ENCODE measurements around the gene ATP2C2.
"Not testable (repeated sequence)": the region's sequence is repeated elsewhere in the genome, so short reads cannot be mapped to it uniquely, and the experiment has no call there.

The ATP2C2 gene

DNA sequence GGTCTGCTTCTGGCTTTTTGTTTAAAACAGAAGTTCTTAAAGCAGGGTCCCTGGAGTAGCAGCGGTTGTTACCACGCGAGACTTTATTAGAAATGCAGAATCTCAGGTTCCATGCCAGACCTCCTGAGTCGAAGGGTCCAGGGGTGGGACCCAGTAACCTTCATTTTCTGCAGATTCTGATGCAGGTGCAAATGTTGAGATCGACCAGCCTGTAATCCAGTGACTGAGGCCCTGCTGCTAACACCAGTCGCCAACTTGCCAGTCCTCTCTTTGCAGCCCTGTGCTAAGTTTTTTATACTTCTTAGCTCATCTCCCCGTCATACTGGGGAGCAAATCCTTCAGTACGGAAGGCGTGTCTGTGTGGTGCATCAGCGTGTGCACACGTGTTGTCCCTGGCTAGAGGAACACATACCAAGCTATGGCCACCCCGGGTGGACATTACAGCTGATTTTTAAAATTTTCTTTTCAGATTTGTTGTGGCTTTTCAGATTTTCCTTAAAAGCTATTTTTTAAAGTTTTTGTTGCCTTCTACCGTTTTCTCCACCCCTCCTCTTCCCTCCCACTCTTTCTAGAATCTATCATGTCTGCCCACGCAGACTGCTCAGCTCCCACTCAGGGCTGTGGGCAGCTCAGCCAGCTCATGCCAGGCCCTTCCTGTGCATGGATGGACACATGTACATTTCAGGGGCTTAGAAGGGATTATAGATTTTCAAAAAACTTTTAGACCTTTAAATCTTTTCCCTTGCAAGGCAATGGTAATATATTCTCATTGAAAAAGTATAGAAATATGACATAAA is 78.5 kb downstream of the ATP2C2 start:
- DNase-seq, result no peak
- no peak for TF ChIP-seq POLR2A (IDR thresholded peaks at IDR 0.05; ENCODE audit: low read length)
- no peak for TF ChIP-seq GATA1 (IDR thresholded peaks at IDR 0.05; ENCODE audit: low read depth, low read length)

DNA sequence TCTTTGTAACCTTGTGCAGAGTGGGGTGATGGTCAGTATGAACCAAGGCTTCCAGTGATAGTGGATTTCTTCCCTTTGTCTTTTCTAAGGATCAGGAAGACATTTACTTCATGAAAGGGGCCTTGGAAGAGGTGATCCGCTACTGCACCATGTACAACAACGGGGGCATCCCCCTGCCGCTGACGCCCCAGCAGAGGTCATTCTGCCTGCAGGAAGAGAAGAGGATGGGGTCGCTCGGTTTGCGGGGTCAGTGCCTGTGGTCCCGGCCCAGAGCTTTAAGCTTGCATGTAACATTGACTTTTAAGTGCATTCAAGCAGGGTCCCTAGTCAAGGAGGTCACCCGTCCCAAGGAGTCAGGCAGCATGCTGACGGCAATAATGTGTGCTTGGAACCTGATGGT is 80.1 kb downstream of the ATP2C2 start:
- no peak for DNase-seq
- TF ChIP-seq POLR2A (IDR thresholded peaks at IDR 0.05; ENCODE audit: low read length) (no peak), GATA1 (IDR thresholded peaks at IDR 0.05; ENCODE audit: low read depth, low read length) (no peak)

DNA sequence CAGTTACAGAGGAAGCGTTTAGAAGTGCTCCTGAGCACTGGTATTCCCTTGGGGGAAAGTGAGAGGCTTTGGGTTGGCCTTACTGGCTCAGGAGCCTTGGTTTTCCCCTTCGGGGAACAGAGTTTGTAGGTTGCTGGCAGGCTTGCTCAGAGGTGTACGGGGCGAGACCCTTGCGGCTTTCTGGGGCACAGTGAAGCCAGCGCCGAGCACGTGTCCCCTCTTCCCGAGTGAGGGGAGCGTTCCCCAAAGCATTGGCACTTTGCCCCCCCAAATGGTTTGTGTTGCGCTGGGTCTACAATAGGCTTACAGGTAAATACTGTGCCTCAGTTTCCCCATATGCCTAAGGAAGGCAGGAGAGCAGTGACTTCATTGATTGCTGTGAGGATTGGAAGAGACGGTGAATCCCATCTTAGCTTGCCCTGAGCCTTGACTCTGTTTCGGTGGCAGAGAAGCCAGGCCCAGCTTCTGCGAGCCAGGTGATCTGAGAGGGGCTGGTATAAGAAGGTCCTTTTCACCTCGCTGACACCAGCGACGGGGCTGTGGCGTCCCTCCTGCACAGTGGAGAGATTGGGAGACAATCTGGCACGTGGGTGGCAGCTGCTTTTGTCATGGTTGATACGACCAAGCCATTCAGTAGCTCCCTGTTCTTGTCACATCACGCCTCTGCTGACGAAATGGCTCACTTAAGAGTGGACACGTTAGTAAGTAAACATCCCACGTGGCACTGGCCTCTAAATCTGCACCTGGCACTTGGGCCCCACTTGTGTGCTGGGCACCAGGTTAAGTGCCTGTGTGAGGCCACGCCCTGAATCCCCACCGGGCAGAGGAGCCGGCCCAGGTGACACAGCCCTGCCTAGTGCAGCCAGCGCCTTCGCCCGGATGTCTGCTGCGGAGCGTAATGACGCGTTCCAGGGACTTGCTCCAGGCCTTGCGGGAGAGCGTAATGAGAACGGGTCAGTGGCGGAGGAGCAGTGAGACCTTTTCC is 81.1 kb downstream of the ATP2C2 start:
- no peak for DNase-seq
- TF ChIP-seq GATA1 (IDR thresholded peaks at IDR 0.05; ENCODE audit: low read depth, low read length), result no peak
- TF ChIP-seq POLR2A (IDR thresholded peaks at IDR 0.05; ENCODE audit: low read length), result no peak

DNA sequence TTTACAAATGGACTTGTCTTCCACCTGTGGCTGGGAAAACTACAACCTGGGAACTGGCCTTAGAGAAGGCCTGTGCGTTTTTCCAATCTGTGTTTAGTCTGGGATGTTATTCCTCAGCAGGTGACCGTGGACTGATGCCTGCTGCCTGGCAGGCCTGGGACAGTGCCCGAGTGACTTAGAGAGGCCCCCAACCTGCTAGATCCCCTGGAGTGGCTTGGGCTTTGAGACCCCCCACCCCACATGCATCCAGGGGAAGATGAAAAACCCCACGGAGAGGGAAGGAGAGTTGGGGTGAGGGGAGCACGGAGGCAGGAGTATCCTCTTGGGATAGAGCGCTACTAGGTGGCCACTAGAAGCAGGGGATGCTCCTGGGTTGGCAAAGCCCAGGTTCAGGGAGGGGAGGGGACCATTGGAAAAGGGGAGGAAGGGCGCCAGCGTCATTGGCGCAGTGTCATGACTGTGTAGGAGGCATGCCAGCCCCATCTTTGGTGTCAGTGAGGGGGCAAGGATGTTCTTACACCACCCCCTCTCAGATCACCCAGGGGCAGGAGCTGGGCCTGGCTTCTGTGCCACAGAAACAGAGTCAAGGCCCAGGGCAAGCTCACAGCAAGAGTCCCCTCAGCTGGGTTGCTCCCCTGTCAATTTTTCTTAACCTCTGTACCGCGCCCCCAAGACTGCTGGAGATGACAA is 82.0 kb downstream of the ATP2C2 start:
- DNase-seq, result no peak
- TF ChIP-seq GATA1 (IDR thresholded peaks at IDR 0.05; ENCODE audit: low read depth, low read length), result no peak
- TF ChIP-seq POLR2A (IDR thresholded peaks at IDR 0.05; ENCODE audit: low read length), result no peak

DNA sequence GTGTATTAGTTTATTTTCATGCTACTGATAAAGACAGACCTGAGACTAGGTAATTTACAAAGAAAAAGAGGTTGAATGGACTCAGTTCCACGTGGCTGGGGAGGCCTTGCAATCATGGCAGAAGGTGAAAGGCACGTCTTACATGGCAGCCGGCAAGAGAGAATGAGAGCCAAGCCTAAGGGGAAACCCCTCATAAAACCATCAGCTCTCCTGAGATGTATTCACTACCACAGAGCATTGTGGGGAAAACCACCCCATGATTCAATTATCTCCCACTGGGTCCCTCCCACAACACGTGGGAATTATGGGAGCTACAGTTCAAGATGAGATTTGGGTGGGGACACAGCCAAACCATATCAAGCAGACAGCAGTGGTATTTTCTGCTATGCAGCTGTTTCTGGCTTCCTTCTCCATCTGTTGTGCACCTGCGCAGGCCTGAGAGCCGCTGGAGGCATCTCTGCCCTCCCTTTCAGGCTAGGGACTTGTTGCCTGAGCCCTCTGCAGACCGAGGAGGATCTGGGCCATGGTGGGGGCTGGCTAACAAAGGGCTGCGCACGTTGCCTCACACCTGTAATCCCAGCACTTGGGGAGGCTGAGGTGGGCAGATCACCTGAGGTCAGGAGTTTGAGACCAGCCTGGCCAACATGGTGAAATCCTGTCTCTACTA is 82.8 kb downstream of the ATP2C2 start:
- not testable (repeated sequence) for DNase-seq

DNA sequence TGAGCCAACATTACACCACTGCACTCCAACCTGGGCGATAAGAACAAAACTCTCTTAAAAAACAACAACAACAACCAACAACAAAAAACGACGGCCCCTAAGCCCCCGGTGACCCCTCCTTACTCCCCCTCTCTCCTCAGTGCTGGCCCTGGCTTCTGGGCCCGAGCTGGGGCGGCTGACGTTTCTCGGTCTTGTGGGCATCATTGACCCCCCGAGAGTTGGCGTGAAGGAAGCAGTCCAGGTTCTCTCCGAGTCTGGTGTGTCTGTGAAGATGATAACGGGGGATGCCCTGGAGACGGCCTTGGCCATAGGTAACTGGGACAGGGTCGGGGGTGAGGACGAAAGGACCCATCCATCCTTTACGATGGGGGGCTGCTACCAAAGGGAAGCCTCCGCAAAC is 83.4 kb downstream of the ATP2C2 start:
- DNase-seq, result no peak
- TF ChIP-seq GATA1 (IDR thresholded peaks at IDR 0.05; ENCODE audit: low read depth, low read length) (no peak), POLR2A (IDR thresholded peaks at IDR 0.05; ENCODE audit: low read length) (no peak)

DNA sequence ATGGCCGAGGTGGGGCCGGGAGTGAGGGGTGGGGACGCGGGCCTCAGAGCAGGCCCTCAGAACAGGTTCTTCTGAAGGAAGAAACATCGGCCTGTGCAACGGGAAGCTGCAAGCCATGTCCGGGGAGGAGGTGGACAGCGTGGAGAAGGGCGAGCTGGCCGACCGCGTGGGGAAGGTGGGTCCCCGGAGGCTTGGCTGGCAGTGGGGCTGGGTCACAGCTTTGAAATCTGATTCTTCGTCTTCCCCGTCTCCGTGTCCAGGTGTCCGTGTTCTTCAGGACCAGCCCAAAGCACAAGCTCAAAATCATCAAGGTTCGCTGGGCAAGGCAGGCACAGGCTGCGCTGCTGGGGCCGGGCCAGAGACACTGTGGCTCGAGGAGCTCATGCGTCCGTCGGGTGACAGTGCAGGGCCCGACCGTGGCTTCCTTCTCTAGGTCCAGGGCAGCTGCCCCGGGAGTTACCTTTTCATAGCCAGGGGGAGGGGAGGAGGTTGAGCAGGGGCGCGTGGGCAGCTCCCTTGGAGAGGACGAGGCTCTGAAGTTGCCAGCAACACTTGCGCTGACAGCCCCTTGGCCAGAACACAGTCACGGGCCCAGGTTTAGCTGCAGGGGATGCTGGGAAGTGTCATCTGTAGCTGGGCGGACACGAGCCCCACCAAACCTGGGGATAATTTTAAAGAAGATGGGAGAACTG is 84.9 kb downstream of the ATP2C2 start:
- TF ChIP-seq POLR2A (IDR thresholded peaks at IDR 0.05; ENCODE audit: low read length) (no peak), GATA1 (IDR thresholded peaks at IDR 0.05; ENCODE audit: low read depth, low read length) (no peak)
- no peak for DNase-seq

DNA sequence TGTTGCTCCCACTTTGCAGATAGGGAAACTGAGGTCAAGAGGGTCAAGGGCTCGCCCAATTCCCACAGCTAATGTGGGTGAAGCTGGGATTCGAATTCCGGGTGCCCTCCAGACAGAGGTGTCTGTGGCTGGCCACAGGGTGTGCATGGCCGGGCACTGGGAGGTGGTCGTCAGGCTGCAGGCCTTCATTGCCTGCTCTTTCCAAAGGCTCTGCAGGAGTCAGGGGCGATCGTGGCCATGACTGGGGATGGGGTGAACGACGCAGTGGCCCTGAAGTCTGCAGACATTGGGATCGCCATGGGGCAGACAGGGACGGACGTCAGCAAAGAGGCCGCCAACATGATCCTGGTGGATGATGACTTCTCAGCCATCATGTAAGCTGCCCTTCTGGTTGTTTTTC is 86.3 kb downstream of the ATP2C2 start:
- TF ChIP-seq POLR2A (IDR thresholded peaks at IDR 0.05; ENCODE audit: low read length), result no peak
- TF ChIP-seq GATA1 (IDR thresholded peaks at IDR 0.05; ENCODE audit: low read depth, low read length), result no peak
- no peak for DNase-seq

DNA sequence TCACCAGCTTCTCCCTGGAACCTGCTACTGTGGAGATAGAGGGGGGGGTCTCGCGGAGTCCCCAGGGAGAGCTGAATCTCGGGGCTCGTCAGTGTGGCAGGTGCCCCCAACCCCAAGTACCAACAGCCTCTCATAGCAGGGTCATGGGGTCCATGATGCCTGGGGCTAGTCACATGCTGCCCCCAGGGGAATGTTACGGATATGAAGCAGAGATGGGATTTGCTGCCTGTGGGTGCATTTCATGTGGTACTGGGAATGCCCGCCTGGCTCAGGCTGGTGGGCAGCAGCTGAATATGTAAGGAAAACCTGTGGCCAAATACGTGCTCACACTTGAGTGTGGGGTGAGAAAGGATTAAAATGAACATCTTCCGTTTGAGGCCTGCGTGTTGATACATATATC is 86.7 kb downstream of the ATP2C2 start:
- TF ChIP-seq POLR2A (IDR thresholded peaks at IDR 0.05; ENCODE audit: low read length) (no peak), GATA1 (IDR thresholded peaks at IDR 0.05; ENCODE audit: low read depth, low read length) (no peak)
- no peak for DNase-seq

DNA sequence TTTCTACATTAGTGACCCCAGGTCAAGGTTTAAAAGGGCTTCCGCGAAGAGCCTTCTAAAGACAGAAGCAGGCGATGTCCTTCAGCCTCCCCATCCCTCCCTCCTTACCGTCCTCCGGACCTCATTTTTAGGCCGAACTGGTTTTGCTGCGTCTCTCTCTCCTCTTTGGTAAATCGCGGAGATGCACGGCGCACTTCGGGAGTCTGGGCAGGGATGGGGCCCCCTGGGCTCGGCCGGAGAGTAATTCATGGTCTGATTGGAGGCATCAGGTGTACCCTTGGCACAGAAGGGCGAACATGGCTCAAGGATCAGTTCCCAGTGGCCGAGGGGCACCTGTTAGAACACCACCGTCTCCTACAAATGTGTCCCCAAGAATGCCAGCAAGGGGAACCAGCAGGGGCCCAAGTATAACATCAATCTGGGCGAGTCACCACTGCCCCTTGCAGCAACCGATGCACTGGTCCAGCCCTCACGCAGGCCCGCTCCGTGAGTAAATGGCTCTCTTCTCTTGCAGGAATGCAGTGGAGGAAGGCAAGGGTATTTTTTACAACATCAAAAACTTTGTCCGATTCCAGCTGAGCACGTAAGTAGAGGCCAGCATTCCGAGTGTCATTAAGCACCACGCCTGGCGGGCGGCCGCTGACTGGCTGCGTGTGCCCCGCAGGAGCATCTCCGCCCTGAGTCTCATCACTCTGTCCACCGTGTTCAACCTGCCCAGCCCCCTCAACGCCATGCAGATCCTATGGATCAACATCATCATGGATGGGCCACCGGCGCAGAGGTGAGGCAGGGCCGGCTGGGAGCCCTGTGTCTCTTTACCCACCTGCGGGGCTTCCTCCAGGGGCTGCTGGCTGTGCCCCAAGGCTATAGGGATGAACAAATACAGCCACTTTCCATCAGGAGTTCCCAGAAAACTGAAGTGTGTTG is 90.5 kb downstream of the ATP2C2 start:
- TF ChIP-seq GATA1 (IDR thresholded peaks at IDR 0.05; ENCODE audit: low read depth, low read length), result no peak
- TF ChIP-seq POLR2A (IDR thresholded peaks at IDR 0.05; ENCODE audit: low read length), result no peak
- no peak for DNase-seq

DNA sequence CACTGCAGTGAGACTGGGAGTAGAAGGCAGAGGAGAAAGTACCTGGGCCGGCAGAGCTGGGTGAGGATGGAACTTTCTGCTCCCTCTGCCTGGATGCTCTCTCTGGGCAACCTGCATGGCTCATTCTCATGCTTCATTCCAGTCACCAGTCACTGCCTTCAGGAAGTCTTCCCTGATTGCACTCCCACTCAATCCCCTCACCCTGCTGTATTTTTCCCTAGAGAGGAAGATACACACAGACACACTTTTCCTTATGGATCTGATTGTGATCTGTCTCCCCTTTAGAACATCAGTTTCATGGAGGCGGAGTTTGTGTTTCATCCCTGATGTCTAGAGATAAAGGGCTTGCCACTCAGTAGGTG is 91.2 kb downstream of the ATP2C2 start:
- DNase-seq, result no peak
- TF ChIP-seq POLR2A (IDR thresholded peaks at IDR 0.05; ENCODE audit: low read length) (no peak), GATA1 (IDR thresholded peaks at IDR 0.05; ENCODE audit: low read depth, low read length) (no peak)

DNA sequence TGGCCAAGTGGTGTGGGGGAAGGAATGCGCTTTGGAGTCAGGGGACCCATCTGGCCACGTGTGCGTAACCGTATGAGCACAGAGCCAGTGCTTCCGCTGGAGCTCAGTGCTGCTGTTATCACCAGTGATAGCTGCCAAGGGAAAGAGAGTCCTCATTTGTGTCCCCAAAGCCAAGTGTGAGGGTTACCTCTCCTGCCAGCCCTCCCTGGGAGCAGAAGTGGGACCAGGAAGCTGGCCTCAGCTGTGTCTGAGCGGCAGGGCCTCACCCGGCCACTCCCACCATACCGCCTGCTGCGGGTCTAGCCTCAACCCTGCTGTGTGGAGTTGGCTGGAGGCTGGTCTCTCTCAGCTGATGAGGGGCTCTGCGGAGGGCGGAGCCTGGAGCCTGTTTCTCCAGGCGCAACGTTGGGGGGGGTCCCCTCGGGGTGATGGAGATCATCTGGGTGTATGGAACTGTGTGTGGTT is 91.6 kb downstream of the ATP2C2 start:
- DNase-seq, result no peak
- no peak for TF ChIP-seq POLR2A (IDR thresholded peaks at IDR 0.05; ENCODE audit: low read length)
- TF ChIP-seq GATA1 (IDR thresholded peaks at IDR 0.05; ENCODE audit: low read depth, low read length), result no peak
